ENCODE results near the gene GCHFR. TPM values are rescaled to one million over a fixed set of nuclear protein-coding genes. Genes with fewer than 3 reads are reported as not detected.

GCHFR gene
- total RNA-seq, 4 donors from 2014 or later = 60.0 to 135 (median 117) TPM

GRCh38 chr15:40803688-40804087, 39.8 kb downstream of the GCHFR start:
- no peak for TF ChIP-seq CTCF (IDR thresholded peaks at IDR 0.05; ENCODE audit: low read depth)

GRCh38 chr15:40806672-40807027, 42.8 kb downstream of the GCHFR start:
- no peak for TF ChIP-seq CTCF (IDR thresholded peaks at IDR 0.05; ENCODE audit: low read depth)

GRCh38 chr15:40807028-40807887, 43.4 kb downstream of the GCHFR start, which contains the start of the genes DNAJC17 and ZFYVE19:
Gene DNAJC17, minus strand, starts transcription at chr15:40807473. Its CDS starts 27 bp downstream, at chr15:40807446.
Gene ZFYVE19, plus strand, starts transcription at chr15:40807089. Its CDS starts 501 bp downstream, at chr15:40807590.
- no peak for TF ChIP-seq CTCF (IDR thresholded peaks at IDR 0.05; ENCODE audit: low read depth)

GRCh38 chr15:40807888-40808461, 44.1 kb downstream of the GCHFR start:
- TF ChIP-seq CTCF (IDR thresholded peaks at IDR 0.05; ENCODE audit: low read depth) = no peak

GRCh38 chr15:40808861-40809450, 45.1 kb downstream of the GCHFR start:
- no peak for TF ChIP-seq CTCF (IDR thresholded peaks at IDR 0.05; ENCODE audit: low read depth)

- no peak for TF ChIP-seq CTCF (IDR thresholded peaks at IDR 0.05; ENCODE audit: low read depth)
These were observed 49.0 kb downstream of the GCHFR start for GRCh38 chr15:40812721-40813425.

Measured in subcutaneous adipose tissue (tissue), 4 donors.